Activated naive CD4-positive, alpha-beta T cell treated with anti-CD3 and anti-CD28 coated beads, Interleukin-2, amount 50 U/mL, for 72 hours (primary cell): Measurements from ENCODE around the gene PPARGC1A. TPM values are rescaled to one million over a fixed set of nuclear protein-coding genes. Genes with fewer than 3 reads are reported as not detected.
A peak's percentile ranks its signal among the peaks of the same experiment; 100 is the strongest.

Experiments
- ATAC-seq, 2 donors: fragments of 150-1000 bp; cut with Tn5 transposase; 2 replicates each; pipeline ENCODE4 v1.10.0; 2021; ENCODE audit warnings: mild to moderate bottlenecking in 2 of 2, moderate library complexity in 2 of 2
- DNase-seq, 2 donors: peaks; one replicate each; pipeline ENCODE4 v3.0.0; 2021 to 2022; ENCODE audit warnings: low spot score in 2 of 2
- H3K27ac Mint-ChIP-seq, 2 donors: one replicate each; pipeline ENCODE4 v1.8.0; 2022; ENCODE audit warnings: mild to moderate bottlenecking in 2 of 2, mixed read lengths in 2 of 2
- H3K36me3 Mint-ChIP-seq, 2 donors: one replicate each; pipeline ENCODE4 v1.8.0; 2022; ENCODE audit warnings: mixed read lengths in 2 of 2
- H3K9me3 Mint-ChIP-seq, 2 donors: one replicate each; pipeline ENCODE4 v1.8.0; 2022; ENCODE audit warnings: mixed read lengths in 2 of 2
- total RNA-seq, 2 donors: library from RNA; stranded (reverse); gene quantifications; one replicate each; pipeline ENCODE4 v1.2.3, GENCODE V29; 2022

The PPARGC1A gene
- total RNA-seq, 2 donors from 2014 or later, result not detected

DNA sequence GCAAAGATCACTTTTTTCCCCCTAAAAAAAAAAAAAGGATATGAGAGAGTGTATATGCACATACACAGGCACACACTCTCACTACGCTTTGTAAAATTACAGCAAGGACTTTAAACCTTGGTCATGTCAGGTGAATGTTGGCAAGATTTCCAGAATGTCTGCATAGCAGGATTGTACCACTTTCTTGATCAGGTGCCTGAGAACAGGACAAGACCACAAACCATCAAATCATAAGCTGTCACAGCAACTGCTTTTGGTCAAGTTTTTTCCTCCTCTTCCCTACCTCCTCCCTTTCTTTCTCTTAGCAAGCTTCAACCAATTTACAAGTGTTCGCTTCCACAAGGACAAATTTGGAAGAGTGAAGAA, 15.3 kb downstream of the PPARGC1A start:
- no peak overlapping the region for H3K27ac Mint-ChIP-seq
- H3K9me3 Mint-ChIP-seq, result no peaks in the 10 kb centered on the region
- DNase-seq (no peak), ATAC-seq (no peak)
- H3K36me3 Mint-ChIP-seq, result no peaks in the 10 kb centered on the region

DNA sequence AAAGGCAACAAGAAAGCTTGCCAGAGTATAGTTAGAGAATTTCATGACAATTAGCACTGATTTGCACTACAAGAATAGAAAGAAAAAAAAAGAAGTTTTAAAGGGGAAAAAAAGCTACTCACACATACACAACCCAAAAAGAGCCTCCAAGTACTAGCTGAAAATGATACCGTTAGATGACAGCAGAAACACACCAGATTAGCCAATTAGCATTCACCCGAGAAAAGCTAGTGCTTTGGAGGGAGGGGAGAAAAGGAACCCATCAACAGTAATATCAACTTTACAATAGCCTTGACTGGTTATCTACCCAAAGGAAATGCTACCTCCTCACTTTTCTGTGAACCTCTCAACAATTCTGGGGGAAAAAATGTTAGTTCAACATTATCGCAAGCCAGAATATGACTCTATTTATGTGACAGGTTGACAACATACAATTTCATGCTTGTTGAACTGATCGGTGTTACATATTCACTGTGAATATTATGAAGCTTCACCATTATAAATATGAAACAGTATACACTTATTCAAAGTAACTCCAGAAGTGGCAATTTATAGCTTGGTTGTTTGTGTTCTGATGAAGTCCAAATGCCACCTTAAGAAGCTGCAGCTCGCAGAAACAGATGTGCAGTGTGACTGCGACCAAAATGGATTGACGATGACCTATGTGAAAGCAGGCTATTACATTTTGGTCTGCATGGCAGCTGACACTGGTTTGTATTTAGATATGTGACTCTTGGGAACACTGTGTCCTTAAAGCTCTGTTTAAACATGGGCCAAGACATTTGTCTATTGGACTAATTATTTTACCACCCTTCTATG, 15.9 kb downstream of the PPARGC1A start:
- H3K27ac Mint-ChIP-seq, result no peak overlapping the region
- DNase-seq (no peak), ATAC-seq (no peak)
- H3K36me3 Mint-ChIP-seq, result no peaks in the 10 kb centered on the region
- H3K9me3 Mint-ChIP-seq, result peaks cover 0 to 2% of the 10 kb centered on the region in 2 donors

DNA sequence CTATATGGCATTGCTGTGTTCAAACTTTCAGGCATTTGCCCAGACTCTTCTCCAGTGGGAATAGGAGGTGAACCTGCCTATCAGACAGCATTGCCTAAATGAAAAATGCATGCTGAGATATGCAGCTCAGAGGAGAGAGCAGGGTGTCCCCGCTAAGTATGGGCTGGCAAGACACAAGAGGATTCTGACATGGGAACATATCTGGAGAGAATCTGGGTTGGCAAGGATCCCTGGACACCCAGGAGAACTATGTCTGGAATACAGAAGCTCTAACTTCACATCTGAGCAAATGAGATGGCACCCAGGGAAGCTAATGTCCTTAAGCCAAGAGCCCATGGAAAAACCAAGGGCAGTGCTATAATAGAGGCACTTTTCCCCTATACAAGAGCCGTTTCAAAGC, 18.4 kb downstream of the PPARGC1A start:
- Mint-ChIP-seq H3K9me3 (peaks cover 0 to 7% of the 10 kb centered on the region in 2 donors), H3K27ac (no peak overlapping the region), H3K36me3 (no peaks in the 10 kb centered on the region)
- ATAC-seq, result no peak
- DNase-seq, result no peak

DNA sequence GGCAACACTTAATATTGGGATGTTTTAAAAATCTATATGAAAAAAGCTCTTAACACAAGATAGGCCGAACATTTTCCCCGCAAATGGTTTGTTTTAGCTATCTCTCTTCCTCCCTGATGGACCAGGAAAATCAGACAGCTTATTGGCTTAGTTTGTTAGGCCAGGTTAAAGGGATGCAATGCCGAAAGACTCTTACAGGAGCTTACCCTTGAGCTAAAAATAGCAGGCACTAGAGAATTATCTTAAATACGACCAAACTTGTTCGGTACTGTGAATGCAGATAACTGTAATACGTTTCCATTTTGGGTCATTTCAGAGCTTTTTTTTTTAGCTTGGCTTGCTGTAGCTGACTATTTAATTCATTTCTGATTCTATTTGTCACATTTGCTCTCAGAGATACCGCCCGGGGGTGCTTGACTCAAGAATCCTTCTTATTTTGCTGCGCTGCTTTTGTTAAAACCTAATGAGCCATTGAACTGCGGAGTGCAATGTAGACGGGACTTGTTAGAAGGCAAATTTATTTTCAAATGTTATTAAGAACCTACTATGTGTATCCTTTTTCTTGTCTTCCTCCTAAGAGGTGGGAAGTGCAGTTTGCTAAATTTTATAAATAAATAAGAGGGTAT, 23.3 kb downstream of the PPARGC1A start:
- no peak for ATAC-seq
- no peak for DNase-seq
- Mint-ChIP-seq H3K36me3 (no peaks in the 10 kb centered on the region), H3K9me3 (peaks cover 0 to 7% of the 10 kb centered on the region in 2 donors), H3K27ac (no peak overlapping the region)

DNA sequence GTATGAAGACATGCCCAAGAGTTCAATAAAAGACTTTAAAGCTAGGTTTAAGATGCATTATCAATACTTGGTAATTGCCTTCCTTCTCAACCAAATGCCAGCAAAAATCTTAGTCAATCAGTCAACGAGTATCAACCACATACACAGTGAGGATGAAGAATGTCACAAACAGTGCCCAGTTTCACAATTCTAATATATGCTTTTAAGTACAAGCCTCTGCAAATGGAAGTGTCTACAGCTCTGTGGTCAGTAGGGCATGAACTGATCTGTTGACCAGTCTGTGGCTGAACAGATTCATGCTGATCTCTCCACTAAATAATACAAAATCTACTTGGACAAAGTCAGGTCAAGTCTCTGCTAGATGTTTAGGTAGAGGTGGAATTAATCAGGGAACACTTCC, 27.9 kb downstream of the PPARGC1A start:
- ATAC-seq (no peak), DNase-seq (no peak)
- H3K36me3 Mint-ChIP-seq, result no peaks in the 10 kb centered on the region
- H3K27ac Mint-ChIP-seq, result no peak overlapping the region
- no peaks in the 10 kb centered on the region for H3K9me3 Mint-ChIP-seq

DNA sequence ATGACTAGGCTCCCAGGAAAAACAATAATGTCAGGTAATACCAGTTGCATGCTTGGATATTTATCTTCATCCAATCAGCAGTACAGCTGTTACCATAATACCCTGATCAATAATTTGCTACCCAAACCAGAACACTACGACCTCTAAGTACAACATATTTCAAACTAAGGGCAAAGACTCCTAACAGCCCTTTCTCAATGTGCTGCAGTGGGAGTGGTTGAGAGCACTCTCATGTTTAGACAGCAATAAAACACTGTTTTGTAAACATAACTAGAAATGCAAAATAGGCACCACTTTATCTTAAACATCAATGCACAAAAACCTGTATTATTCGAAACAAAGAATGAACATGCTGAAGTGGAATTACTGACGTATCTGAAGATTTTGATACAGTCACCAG, 28.9 kb downstream of the PPARGC1A start:
- no peaks in the 10 kb centered on the region for H3K9me3 Mint-ChIP-seq
- DNase-seq (no peak), ATAC-seq (no peak)
- no peaks in the 10 kb centered on the region for H3K36me3 Mint-ChIP-seq
- no peak overlapping the region for H3K27ac Mint-ChIP-seq

DNA sequence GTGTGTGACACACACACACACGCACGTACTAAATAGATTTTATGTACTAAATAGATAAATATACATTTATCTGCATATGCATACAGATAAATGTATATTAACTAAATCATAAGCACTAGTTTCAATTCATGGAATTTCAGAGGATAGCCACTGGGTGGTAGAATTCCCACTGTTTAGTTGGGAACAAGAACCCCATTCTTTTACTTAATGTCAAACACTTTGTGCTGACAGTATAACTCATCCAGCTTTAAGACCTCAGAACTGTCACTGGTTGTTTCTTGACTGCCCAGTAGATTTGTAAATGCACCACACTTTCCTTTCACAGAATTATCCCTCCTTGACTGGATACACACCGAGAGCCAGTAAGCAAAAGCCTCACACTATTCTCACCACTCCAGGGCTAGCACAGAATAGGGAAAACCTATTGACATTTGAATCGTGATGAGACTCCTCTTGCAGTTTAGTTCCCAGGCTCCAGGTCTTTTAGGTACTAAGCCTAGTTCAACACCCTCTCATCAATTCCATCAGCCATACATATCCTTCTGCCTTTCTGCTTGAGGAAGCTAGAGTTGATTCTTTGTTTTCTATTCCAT, 32.4 kb downstream of the PPARGC1A start:
- H3K27ac Mint-ChIP-seq, result no peak overlapping the region
- H3K9me3 Mint-ChIP-seq, result peaks cover 0 to 2% of the 10 kb centered on the region in 2 donors
- DNase-seq (no peak), ATAC-seq (no peak)
- H3K36me3 Mint-ChIP-seq, result no peaks in the 10 kb centered on the region

DNA sequence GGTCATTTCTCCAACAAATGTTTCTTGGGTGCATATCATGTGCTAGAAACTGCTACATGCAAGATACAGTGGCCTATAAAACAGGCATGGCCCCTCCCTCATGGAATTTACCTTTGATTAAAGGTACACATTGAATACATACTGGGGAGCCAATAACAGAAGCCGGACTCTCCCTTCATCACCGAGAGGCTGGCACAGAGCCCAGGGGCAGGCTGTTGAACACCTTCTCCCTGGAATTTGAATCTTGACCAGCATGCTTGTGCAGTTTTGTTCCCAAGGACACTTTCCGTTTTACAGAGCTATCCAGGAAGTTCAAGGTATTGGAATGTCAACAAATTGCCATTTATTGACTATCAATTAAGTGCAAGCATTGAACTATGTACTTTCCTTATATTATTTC, 33.2 kb downstream of the PPARGC1A start:
- peaks cover 0 to 4% of the 10 kb centered on the region in 2 donors for H3K9me3 Mint-ChIP-seq
- no peak for ATAC-seq
- no peak overlapping the region for H3K27ac Mint-ChIP-seq
- H3K36me3 Mint-ChIP-seq, result no peaks in the 10 kb centered on the region
- DNase-seq, result no peak

DNA sequence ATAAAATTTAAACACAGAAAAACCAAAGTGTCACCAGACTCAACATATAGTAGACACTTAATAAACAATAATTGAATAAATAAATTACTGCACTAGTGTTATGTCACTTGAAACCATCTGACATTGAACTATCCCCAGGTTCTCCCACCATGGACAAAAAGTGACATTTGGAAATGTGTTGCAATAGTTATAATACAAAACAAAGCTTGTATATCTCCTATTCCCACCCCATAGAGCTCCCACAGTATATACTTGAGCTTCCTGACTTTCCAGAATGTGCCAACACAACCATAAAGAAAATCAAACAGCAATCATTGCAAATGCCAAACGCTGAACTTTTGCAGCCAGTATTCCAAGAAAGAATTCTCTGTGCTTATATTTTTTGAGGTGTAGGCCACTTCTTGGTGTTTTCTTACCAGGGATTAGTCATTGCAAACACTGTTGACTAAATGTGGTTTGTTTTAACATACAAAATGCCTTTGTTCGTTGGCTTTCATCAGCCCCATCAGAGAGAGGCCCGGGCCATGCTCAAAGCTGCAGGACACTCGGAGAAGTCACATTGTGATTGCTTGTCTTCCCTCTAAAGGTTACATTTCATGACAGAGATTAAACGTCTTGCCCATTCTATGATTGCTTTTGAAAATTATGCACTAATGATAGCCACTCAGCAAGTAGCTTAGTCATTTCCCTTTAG, 33.8 kb downstream of the PPARGC1A start:
- Mint-ChIP-seq H3K9me3 (peaks cover 0 to 4% of the 10 kb centered on the region in 2 donors), H3K27ac (no peak overlapping the region), H3K36me3 (no peaks in the 10 kb centered on the region)
- no peak for DNase-seq
- no peak for ATAC-seq

DNA sequence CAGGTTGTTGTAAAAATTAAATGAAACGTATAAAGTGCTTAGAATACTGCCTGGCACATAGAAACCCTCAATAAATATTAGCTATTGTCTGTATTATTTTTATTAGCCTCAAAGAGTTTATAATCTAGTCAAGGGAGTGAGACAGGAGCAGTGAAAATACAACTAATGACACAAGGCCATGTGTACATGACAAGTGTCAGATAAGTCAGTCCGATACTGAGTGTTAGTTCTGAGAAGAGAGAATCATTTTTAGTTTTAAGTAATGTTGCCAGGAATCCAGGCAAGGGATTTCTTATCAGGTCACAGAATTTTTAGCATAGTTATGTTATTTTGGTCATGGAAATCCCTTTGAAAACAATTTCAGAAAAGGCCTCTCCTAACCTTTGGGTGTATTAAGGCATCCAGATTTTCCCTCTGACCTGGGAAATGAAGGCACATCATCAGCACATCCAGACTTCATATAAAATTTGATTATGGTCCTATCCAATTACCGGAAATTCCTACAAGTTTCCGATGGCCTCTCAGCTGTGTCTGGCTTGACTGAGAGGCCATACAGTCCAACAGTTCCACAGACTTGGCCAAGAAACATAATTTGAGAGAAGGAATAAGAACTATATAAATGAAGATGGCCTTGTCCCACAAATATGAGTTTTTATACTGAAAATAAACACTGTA, 35.7 kb downstream of the PPARGC1A start:
- peaks cover 0 to 4% of the 10 kb centered on the region in 2 donors for H3K9me3 Mint-ChIP-seq
- no peak for DNase-seq
- H3K36me3 Mint-ChIP-seq, result no peaks in the 10 kb centered on the region
- ATAC-seq, result no peak
- no peak overlapping the region for H3K27ac Mint-ChIP-seq

DNA sequence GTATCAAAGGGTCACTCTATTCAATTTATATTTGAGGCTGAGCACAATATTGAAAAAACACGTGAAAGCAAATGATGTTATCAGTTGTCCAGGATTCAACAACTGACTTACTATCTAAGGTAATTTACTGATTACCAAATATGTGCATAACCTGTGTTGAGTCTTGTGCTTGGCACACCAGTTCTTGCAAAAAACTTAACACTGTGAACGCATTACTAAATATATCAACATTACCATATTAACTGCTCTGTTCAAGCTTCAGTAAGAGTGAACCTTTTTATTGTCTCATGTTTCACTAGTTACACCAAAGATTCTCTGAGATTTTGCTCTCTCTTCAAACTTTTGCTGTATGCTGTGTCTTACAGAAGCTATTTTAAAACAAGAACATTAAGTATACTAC, 38.4 kb downstream of the PPARGC1A start:
- Mint-ChIP-seq H3K9me3 (peaks cover 0 to 4% of the 10 kb centered on the region in 2 donors), H3K27ac (no peak overlapping the region), H3K36me3 (no peaks in the 10 kb centered on the region)
- no peak for DNase-seq
- ATAC-seq, result no peak

DNA sequence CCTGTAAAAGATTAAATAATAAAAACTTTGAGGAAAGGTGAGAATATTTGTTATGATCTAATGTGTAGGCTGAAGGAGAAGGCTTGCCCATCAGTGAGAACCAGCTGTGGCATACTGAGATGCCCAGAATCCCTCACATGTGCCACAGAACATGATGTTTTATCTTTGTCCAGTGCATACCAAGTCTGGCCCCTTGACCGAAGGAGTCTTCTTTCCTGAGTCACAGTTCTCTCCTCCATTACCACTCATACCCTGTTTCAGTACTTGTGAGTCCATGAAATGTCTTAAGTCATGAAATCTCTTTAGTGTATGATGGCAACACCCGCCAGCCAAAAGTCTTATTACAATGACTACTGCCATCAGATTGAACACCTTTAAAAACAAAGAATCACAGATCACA, 42.7 kb downstream of the PPARGC1A start:
- H3K9me3 Mint-ChIP-seq, result no peaks in the 10 kb centered on the region
- no peaks in the 10 kb centered on the region for H3K36me3 Mint-ChIP-seq
- H3K27ac Mint-ChIP-seq, result no peak overlapping the region

DNA sequence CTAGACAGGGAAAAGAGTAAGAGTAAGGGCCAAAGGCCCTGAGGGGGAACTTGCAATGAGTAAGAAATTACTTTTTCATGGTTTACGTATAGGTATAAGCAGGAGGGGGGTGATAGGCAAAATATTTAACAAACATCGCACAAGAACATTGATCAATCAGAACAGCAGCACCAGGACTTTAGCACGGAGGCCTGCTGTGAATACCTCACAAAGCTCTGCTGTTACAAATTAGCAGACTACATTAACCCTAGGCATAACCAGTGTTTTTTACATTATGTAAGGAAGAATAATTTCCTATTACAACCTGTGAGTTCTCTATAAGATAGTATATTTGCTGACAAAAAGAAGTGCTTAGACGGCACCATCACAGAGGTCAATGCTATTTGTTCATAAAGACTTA, 44.9 kb downstream of the PPARGC1A start:
- Mint-ChIP-seq H3K9me3 (no peaks in the 10 kb centered on the region), H3K36me3 (no peaks in the 10 kb centered on the region), H3K27ac (no peak overlapping the region)
- DNase-seq (no peak), ATAC-seq (peak in 1 of 2 donors; percentile 35)

More for the DNA sequence above, 42.7 kb downstream of the PPARGC1A start:
- ATAC-seq, result no peak
- no peak for DNase-seq

DNA sequence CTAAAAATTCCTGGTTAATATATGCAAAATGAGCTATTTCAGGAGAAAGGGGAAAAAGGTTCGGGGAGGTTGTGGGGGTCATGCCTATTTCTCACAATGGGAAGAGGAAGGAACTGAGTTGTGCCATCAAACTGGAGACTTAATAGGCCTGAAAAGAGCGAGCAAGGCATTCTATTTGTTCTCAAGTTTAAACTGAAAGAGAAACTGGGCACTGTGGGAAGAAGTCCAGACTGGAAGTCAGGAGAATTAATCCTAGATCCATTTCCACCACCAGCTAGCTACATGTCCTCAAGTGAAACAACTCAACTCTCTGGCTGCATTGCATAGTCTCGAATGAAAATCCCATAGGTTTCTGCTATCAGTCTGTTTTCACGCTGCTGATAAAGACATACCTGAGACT, 50.6 kb downstream of the PPARGC1A start:
- ATAC-seq, result no peak
- Mint-ChIP-seq H3K9me3 (no peaks in the 10 kb centered on the region), H3K27ac (no peak overlapping the region)

DNA sequence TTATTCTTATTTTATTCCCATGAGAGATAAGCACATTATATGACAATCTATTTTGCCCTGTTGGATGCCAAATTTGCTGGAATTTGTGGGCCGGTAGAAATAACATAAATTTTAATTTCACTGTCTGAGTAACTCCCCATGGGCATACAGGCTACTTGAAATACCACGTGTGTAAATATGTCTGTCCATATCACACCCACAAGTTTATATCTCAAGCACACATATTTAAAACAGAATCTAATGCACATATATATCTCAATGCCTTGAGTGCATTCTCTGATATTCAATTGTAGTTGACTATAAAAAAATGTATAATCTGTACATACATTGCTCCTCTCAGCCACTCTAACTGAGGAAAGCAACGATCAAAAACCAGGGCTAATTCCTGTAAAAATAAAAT, 51.2 kb downstream of the PPARGC1A start:
- ATAC-seq, result no peak
- Mint-ChIP-seq H3K36me3 (no peaks in the 10 kb centered on the region), H3K27ac (no peak overlapping the region), H3K9me3 (no peaks in the 10 kb centered on the region)
- DNase-seq, result no peak

More for the DNA sequence above, 50.6 kb downstream of the PPARGC1A start:
- no peak for DNase-seq
- no peaks in the 10 kb centered on the region for H3K36me3 Mint-ChIP-seq

DNA sequence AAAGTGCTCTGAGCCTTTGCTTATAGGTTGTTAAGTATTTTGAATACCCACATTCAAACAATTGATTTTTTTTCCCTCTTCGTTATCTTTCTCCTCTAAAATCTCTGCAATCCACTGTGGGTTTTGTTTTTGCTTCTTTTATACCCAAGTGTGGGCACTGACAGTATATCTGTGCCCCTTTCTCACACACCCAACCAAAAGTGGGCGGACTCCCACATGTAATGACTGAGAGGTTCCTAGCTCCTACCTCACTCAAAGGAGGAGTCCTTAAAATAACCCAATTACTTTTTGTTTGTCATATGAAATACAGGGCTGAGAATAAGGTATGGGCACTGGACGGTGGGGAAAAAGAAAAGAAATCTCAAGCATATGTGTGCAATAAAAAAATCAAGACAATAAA, 51.7 kb downstream of the PPARGC1A start:
- H3K9me3 Mint-ChIP-seq, result no peaks in the 10 kb centered on the region
- no peak overlapping the region for H3K27ac Mint-ChIP-seq
- H3K36me3 Mint-ChIP-seq, result no peaks in the 10 kb centered on the region
- ATAC-seq (no peak), DNase-seq (no peak)

DNA sequence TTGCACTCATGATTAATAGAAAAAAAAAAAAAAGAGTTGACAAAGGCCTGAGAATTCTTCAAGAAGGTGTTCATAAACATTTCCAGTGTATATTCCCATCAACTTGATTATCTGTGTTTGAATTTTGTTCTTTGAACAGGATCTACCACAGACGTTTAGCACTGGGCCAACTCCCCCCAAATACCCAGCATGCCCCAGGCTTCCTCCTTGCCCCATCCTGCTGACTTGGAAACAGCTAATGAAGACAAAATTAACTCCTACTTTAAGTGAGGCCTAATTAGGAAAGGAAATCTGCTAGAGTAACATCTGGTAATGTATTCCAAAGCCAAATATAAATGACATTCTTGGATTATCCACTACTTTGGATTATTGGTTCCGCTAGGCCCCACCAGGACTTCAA, 52.5 kb downstream of the PPARGC1A start:
- Mint-ChIP-seq H3K27ac (no peak overlapping the region), H3K36me3 (no peaks in the 10 kb centered on the region), H3K9me3 (no peaks in the 10 kb centered on the region)
- DNase-seq (no peak), ATAC-seq (no peak)
